Chondrocyte (in vitro differentiated cells): Measurements from ENCODE around the gene PTPN21. TPM values are rescaled to one million over a fixed set of nuclear protein-coding genes. Genes with fewer than 3 reads are reported as not detected.

Experiments
- DNase-seq: peaks from one replicate; pipeline ENCODE4 v3.0.0; 2021; ENCODE audit warnings: mixed read lengths, low spot score
- H3K27ac Mint-ChIP-seq: one replicate; pipeline ENCODE4 v1.8.0; 2021; ENCODE audit warnings: mild to moderate bottlenecking, moderate library complexity, mixed read lengths; ENCODE audit not compliant: unreplicated experiment
- H3K27me3 Mint-ChIP-seq: 2 replicates; pipeline ENCODE4 v1.8.0; 2021; ENCODE audit warnings: low read depth, mixed read lengths
- H3K36me3 Mint-ChIP-seq: 2 replicates; pipeline ENCODE4 v1.8.0; 2021; ENCODE audit warnings: low read depth, mixed read lengths
- H3K4me1 Mint-ChIP-seq: 2 replicates; pipeline ENCODE4 v1.8.0; 2021; ENCODE audit warnings: low read depth, mild to moderate bottlenecking, mixed read lengths
- H3K4me3 Mint-ChIP-seq: one replicate; pipeline ENCODE4 v1.8.0; 2021; ENCODE audit warnings: mild to moderate bottlenecking, moderate library complexity, mixed read lengths; ENCODE audit not compliant: unreplicated experiment
- H3K9me3 Mint-ChIP-seq: 2 replicates; pipeline ENCODE4 v1.8.0; 2021; ENCODE audit warnings: low read depth, mixed read lengths
- CTCF ChIP-seq: fragments of 200-600 bp; sonication (generic); IDR thresholded peaks from 2 replicates; pipeline ENCODE4 v1.5.0; 2021; ENCODE audit warnings: antibody characterized with exemption, mild to moderate bottlenecking, moderate library complexity
- total RNA-seq: library from RNA; stranded (reverse); gene quantifications from 3 replicates; pipeline ENCODE4 v1.2.1, GENCODE V29; 2021

PTPN21 gene
- total RNA-seq, 1 donor from 2014 or later, result 40.0 TPM

- Mint-ChIP-seq H3K36me3 (peaks cover 30% of the 10 kb centered on the region), H3K4me1 (no peaks in the 10 kb centered on the region), H3K27ac (peak overlapping the region; percentile 8), H3K27me3 (no peaks in the 10 kb centered on the region), H3K9me3 (no peaks in the 10 kb centered on the region), H3K4me3 (no peak overlapping the region)
- no peak for DNase-seq
- no peak for TF ChIP-seq CTCF
Measured at GRCh38 chr14:88500611-88501010, 54.2 kb downstream of the PTPN21 start.

GRCh38 chr14:88499225-88499624, 55.6 kb downstream of the PTPN21 start:
- DNase-seq, result no peak
- H3K27ac Mint-ChIP-seq, result no peak overlapping the region
- H3K36me3 Mint-ChIP-seq, result peaks cover 32% of the 10 kb centered on the region
- no peak for TF ChIP-seq CTCF
- no peaks in the 10 kb centered on the region for H3K4me1 Mint-ChIP-seq
- no peak overlapping the region for H3K4me3 Mint-ChIP-seq
- no peaks in the 10 kb centered on the region for H3K27me3 Mint-ChIP-seq
- no peaks in the 10 kb centered on the region for H3K9me3 Mint-ChIP-seq

GRCh38 chr14:88496414-88496813, 58.4 kb downstream of the PTPN21 start:
- no peaks in the 10 kb centered on the region for H3K9me3 Mint-ChIP-seq
- H3K27ac Mint-ChIP-seq, result no peak overlapping the region
- DNase-seq, result no peak
- H3K4me3 Mint-ChIP-seq, result no peak overlapping the region
- no peak for TF ChIP-seq CTCF
- H3K27me3 Mint-ChIP-seq, result no peaks in the 10 kb centered on the region
- H3K36me3 Mint-ChIP-seq, result peaks cover 31% of the 10 kb centered on the region
- no peaks in the 10 kb centered on the region for H3K4me1 Mint-ChIP-seq

GRCh38 chr14:88493392-88494185, 61.2 kb downstream of the PTPN21 start:
- no peaks in the 10 kb centered on the region for H3K4me1 Mint-ChIP-seq
- DNase-seq, result no peak
- H3K9me3 Mint-ChIP-seq, result no peaks in the 10 kb centered on the region
- H3K4me3 Mint-ChIP-seq, result no peak overlapping the region
- H3K36me3 Mint-ChIP-seq, result peaks cover 25% of the 10 kb centered on the region
- H3K27ac Mint-ChIP-seq, result no peak overlapping the region
- no peaks in the 10 kb centered on the region for H3K27me3 Mint-ChIP-seq
- no peak for TF ChIP-seq CTCF

GRCh38 chr14:88492272-88493089, 62.3 kb downstream of the PTPN21 start:
- Mint-ChIP-seq H3K36me3 (peaks cover 23% of the 10 kb centered on the region), H3K4me3 (no peak overlapping the region), H3K27me3 (no peaks in the 10 kb centered on the region), H3K9me3 (no peaks in the 10 kb centered on the region), H3K4me1 (no peaks in the 10 kb centered on the region), H3K27ac (peak overlapping the region; percentile 5)
- peak; percentile 95 for TF ChIP-seq CTCF
- DNase-seq, result no peak
